GM21619 (cell line): ENCODE data around the gene ASCC3.
"Not testable (repeated sequence)": the region's sequence is repeated elsewhere in the genome, so short reads cannot be mapped to it uniquely, and the experiment has no call there.

Experiments
- ATAC-seq: cut with Tn5 transposase; IDR thresholded peaks from one replicate; pipeline ENCODE4 v1.9.1; 2021; ENCODE audit not compliant: unreplicated experiment

The ASCC3 gene

DNA sequence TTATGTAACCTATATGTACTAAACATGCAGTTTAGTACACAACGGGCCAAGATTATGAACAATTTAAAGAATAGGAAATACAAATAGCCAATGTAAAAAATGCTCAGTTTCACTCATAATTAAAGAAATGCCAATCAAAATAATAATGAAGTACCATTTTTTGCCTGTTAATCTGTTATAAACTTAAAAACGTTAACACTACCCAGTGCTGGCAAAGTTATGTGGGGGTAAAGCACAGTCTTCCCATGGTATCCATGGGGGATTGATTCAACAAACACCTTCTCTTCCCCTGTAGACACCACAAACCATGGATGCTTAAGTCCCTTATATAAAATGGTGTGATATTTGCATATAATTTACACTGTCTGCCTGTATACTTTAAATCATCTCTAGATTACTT lies 211.1 kb downstream of the ASCC3 start:
- no peak for ATAC-seq

DNA sequence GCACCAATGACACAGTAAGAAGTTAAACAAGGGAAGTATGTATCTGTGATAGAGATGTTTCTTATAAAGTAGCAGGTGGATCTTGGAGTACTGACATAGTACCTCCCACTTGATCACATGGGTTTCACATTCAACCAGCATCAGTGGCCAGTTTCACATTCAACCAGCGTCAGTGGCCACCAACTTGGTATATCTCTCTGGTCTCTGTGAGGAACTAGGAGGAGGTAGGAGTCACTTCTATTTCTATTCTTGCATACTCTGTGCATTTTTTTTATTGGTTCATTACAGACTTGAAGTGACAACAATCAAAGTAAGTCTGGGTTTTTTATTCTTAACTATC lies 216.1 kb downstream of the ASCC3 start:
- peak; percentile 99 for ATAC-seq

DNA sequence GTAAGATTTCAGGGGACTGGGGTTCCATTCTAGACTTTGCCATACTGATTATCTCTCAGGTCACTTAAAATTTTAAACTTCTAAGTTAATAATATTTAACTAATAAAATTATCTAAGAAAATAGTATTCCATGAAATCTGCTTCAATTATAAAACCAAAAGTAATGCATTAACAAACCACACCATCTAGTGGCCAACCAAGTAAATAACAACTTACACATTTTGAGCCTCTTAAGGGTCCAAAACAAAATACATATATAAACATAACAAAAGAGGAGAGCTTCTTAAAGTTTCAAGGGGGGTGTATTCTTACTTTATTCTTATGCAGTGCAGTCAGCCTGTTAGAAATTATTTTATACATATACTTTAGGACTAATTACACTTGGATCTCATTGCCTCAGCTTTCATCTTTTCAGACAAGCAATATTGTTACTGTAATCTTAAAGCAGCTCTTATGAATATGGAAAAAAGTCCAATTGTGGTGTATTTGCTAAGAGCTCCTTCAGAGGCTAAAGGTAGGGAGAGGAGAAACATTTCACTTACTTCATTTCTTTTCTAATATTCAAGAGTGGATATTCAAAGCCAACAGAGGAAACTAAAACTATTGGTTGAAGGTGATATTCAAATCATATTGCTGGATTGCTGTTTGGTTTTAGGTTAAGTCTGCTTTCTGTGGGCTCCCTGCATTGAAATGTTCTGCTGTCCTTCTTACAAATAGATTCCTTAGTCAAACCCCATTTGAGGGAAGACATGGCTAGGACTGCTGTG lies 216.7 kb downstream of the ASCC3 start:
- ATAC-seq: peak; percentile 31

DNA sequence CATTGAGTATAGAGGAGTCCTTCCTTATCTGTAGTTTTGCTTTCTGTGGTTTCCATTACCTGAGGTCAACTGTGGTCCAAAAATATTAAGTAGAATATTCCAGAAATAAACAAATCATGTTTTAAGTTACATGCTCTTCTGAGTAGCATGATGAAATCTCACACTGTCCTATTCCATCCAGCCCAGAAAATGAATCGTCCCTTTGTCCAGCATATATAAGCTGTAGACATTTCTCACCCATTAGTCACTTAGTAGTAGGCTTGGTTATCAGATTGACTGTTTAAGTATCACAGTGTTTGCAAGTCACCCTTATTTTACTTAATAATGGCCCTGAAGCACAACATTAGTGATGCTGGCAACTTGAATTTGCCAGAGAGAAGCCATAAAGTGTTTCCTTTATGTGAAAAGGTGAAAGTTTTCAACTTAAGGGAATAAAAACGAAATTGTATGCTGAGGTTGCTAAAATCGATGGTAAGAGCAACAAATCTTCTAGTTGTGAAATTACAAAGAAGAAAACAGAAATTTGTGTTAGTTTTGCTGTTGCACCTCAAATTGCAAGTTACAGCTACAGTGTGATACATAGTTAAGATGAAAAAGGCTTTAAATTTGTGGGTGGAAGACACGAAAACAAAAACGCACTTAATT lies 217.8 kb downstream of the ASCC3 start:
- no peak for ATAC-seq

DNA sequence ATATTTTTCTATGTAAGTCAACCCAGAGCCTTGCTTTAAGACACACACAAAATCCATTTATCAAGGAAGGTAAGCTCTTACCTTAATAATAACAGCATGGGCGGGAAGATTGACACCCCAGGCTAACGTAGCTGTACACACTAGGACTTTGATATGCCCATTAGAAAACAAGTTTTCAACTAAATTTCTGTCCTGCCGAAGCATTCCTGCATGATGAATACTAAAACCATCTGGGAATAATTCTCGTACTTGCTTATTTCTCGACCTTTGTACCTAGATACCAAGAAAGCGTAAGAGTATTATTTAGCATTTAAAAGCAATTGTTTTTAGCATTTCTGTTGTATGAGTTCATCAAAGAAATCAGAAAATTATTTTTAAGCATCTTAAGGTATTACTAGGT lies 218.9 kb downstream of the ASCC3 start:
- ATAC-seq: no peak

DNA sequence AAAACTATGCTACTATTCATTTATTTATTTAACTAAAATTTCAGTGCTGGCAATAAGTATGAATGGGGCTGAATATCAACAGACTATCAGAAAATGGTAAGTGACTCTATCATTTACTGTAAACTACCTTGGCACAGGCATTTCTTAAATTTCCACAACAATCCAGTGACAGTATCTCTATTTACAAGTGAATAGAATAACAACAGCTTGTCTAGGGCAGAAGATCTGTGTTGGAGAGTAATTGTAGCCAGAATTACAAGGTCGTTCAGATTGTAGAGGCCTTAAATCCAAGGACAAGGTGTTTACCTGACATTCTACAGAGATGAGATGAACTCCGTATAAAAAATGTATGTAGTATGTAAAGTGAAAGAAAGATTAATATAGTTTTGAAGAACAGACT lies 222.6 kb downstream of the ASCC3 start:
- no peak for ATAC-seq

DNA sequence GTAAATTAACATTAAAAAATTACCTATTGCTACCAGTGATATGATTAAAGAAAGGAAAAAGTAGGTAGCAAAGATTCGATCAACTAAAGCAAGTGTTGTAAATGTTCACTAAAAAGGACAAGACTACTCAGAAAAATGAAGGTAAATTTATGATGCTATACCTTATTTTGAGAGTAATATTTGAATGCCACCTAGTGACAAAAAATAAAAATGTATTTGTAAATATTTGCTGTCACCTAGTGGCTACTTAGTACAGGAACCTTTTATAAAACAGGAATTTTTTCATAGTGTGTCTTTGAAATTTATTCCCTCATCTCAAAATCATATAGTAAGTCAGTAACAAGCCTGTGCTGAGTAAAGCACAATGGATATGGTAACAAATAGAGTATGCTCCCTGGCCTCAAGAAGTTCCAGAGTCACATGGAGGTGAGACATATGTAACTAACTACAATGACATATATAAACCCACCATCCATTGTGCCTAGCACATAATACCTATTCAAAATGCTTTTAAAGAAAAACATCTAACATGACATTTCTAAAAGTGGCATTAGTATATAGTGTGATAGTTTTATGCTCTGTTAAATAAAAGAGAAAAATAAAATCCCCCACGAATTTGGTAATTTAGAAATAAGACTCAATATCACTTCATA lies 223.3 kb downstream of the ASCC3 start:
- no peak for ATAC-seq

DNA sequence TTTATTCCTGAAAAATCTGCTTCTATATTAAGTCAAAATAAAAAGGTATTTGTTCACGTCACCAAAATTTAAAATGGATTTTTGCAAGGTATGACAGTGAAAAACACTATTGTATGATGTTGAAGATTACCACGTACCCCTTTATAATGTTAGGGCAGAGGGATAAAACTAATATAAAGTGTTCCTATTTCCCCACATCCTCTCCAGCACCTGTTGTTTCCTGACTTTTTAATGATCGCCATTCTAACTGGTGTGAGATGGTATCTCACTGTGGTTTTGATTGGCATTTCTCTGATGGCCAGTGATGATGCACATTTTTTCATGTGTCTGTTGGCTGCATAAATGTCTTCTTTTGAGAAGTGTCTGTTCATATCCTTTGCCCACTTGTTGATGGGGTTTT lies 240.0 kb downstream of the ASCC3 start:
- ATAC-seq: not testable (repeated sequence)

DNA sequence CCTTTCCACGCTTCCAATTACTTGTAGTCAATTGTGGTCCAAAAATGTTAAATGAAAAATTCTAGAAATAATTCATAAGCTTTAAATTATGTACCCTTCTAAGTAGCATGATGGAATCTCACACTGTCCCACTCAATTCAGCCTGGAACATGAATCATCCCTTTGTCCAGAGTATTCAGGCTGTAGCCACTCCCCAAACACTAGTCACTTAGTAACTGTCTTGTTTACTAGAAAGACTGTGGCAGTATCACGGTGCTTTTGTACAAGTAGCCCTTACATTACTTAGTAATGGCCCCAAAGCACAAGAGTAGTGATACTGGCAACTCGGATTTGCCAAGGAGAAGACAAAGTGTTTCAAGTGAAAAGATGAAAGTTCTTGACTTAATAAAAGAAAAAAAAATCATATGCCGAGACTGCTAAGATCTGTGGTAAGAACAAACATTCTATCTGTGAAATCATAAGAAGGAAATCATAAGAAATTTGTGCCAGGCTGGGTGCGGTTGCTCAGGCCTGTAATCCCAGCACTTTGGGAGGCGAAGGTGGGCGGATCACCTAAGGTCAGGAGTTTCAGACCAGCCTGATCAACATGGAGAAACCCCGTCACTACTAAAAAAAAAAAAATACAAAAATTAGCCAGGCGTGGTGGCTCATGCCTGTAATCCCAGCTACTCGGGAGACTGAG lies 247.9 kb downstream of the ASCC3 start:
- no peak for ATAC-seq

DNA sequence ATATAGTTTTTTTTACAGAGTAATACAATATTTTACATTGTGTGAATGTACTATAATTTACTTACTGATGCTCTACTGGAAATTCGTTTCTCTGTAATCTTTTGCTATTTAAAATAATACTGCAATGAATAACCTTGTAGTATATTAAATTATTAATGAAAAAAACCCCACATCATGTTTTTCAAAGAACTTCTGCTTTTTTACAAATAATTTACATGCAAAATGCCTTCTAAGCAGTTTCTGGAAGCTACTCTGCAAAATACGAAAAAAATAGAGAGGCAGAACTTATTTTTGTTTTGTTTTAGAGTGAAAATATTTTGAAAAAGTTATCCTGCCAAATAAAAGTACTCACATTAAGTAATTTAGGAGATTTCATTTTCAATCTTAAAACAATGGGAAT lies 250.6 kb downstream of the ASCC3 start:
- no peak for ATAC-seq

DNA sequence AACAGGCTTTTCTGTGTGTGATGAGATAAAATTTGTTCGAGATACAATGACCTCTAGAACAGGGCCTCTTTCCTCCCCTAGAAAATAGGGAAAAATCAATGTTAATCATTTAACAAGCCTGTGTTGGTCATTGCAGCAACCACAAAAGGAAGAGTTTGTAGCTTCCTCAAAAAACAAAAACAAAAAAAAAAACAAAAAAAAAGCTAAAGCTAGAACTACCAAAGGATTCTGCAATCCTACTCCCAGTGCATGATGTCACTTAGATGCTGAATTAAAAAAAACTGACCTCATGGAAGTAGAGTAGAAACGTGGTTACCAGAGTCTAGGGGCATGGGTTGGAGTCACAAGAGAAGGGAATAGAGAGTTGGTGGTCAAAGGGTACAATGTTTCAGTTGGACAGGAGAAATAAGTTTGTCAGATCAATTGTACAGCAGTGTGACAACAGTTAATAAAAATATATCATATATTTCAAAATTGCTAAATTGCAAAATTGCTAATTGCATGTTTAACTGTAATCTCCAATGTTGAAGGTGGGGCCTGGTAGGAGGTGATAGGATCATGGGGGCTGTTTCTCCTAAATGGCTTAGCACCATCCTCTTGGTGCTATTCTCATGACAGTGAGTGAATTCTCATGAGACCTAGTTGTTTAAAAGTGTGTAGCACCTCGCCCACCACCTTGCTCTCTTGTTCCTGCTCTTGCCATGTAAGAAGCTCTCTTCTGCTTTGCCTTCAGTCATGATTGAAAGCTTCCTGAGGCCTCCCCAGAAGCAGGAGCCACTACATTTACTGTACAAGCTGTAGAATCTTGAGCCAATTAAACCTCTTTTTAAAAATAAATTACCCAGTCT lies 253.0 kb downstream of the ASCC3 start:
- ATAC-seq: no peak

DNA sequence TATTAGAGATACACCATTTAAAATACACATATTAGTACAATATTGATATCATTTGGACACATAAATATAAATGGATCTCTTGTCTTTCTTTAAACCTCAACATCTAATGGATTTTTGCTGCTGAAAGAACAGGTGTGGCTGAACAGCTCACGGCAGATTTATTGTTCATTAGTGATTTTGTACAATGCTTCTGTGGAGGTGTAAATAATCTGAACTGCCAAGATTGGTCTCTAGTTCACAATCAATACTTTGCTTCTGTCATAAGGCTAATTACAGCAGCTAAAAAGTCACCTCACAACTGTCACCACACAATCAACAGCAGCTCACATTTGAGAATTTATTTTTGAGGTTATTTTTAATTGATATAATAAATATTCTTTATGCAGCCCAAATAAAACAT lies 254.4 kb downstream of the ASCC3 start:
- no peak for ATAC-seq

DNA sequence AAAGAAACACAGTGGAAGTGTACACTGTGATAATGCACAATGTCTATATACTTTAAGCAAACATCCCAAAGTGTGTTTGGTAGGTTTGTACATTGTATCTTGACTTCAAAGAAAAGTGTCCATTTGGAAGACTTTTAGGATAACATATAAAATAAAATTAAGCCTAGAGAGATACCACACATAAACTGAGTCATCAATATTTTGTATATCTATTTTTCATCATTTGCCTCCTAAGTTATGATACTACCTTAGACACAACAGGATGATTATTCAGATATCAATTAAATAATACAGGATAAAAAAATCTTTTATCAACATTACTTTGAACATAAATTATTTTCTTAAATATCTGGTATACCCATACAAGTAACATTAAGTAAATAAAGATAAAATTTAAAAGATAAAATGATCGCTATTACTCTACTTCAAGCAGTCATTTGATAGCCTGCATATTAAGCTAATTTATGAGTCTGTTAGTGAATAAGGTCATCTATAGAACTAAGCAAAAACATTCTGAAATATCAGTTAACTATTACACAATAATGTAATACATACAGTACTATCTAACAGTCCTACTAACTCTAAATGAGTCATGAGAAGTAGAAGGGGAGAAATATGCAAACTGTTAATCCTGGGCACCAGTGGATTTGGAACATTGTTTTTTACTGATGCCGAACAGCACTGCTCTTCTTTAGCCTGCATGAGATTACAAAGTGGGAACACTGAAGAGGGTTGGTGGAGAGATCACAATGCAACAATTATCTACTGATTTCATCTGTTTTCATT lies 258.0 kb downstream of the ASCC3 start:
- no peak for ATAC-seq

DNA sequence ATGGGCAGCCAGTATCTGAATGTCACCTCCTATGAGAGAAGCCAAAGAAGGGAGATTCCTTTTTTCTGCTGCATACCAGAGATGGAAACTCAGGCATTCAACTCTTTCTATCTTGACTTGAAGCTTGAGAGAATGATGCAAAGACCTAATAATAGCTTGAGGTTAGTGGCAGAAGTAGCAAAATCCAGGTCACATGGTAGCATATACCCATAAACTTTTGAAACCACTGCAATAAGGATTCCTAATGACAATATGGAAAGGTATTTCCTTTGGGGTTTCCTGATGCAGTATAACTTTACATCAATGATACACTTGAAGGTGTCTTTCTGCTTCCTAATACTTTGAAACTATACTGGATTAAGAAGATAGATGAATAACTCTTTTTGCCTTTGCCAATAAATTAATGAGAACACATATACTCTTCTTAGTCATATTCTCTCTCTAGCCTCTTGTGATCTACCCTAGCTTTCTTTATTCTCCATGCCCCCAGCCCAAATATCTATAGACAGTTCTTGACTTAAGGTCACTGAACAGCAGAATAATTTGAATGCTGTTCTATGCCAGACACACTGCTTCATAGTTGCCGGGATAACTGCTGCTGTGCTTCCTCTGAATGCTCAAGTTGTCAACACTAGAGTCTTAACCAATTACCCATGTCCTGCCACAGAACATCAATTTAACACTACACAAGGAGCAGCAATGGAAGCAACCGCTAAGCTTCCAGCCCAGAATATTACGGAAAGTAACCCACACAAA lies 260.9 kb downstream of the ASCC3 start:
- ATAC-seq: no peak

DNA sequence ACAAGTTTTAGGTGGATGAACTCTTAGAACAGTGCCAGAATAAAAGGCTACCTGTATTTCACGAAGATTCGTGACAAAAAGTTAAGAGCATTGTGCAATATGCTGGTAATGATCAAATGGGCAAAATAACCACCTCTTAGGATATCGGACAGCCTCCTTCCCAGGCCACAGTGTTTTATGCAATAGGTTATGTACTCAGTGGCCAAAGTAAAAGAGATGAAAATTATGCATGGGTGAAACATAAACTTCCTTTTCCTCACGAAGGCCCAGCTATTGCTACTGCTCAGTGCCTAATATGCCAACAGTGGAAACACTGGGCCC lies 262.8 kb downstream of the ASCC3 start:
- ATAC-seq: no peak

DNA sequence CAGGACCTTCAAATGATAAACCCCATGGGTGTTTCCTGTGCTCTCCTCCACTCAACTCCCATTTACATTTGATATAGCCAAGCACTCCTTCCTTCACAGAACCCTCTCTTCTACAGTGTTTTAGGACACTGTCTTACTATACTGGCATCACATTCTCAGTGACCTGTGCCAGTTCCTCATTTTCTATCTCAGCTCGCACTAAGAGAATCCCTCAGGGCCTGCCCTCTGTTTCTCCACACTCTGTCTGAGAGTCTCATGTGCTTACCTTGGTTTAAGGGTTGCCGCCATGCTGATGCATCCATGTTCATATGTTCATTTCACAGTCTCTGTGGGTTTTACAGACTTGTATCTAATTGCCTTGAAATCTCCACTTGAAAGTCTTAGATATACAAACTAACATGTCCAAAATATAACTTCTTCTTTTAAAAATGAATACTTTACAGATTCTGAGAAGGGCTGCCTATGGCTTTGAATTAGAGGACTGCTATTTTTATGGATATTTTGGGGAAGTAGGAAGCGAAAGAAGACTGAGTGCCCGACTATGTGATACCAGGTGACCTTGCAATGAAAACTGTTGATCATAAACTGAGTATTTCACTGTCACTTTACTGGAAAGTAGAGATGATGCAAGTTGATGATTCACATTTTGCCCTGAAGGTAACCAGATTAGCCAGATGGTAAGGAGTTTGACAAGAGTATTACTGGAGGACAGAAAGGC lies 263.3 kb downstream of the ASCC3 start:
- no peak for ATAC-seq

DNA sequence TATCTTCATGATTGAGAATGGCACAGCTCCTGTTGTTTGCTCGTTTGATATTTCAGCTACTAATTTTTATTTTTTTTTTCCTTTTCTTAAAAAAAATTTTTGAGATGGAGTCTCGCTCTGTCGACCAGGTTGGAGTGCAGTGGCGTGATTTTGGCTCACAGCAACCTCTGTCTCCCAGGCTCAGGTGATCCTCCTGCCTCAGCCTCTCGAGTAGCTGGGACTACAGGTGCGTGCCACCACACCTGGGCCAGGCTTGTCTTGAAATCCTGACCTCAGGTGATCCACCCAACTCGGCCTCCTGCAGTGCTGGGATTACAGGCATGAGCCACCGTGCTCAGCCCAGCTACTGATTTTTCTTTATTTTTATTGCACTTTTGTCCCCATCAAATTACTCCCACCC lies 266.2 kb downstream of the ASCC3 start:
- no peak for ATAC-seq

DNA sequence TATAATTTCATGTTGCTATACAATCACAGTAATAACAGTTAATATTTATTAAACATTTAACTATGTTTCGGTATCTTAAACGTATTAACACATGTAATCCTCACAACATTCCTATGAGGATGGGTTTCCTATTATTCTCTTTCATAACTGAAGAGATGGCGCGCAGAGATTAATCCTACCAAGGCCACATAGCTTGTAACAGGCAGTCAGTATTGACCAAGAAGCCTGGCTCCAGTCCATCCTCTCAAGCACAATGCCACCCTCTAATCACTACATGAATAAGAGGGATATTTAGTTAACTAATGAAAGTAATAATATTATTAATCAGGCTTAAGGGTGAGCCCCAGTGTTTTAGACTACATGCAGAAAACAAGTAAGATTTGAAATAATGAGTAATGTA lies 266.7 kb downstream of the ASCC3 start:
- ATAC-seq: no peak

DNA sequence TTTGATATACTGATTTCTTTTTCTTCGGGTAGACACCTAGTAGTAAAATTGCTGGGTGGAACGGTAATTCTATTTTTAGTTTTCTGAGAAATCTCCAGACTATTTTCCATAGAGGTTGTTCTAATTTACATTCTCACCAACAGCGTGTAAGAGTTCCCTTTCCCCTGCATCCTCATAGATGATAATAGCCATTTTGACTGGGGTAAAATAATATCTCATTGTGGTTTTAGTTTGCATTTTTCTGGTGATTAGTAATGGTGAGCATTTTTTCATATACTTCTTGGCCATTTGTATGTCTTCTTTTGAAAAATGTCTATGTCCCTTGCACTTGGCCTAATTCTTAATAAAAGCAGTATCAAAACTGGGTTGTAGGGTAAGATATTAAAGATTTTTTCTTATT lies 267.5 kb downstream of the ASCC3 start:
- no peak for ATAC-seq
